Stimulated activated CD8-positive, alpha-beta memory T cell treated with anti-CD3 and anti-CD28 coated beads, Interleukin-15, amount 100 ng/mL, for 4 hours (primary cell): ENCODE measurements around the gene PARVA.

Experiments
- DNase-seq, 2 donors: peaks; one replicate each; pipeline ENCODE4 v3.0.0-alpha.2; 2020; ENCODE audit warnings: low read depth in 2 of 2

The PARVA gene

DNA sequence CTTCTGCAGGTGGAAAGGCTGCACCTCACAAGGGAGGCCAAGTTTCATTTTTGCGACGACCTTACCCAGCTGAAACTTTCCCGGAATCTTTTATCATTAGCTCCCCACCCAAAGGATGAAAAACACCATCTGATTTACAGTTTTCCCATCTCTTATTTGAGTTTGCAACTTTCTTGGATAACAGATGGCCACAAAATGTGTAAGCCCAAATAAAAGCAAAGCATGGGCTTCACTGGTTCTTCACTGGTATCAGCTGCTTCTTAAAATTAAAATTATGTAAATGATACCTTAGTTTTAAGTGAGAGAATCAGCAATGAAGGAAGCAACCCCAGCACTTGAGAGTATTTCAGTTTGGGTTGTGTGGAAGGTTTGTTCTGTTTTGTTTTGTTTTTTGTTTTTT lies 55.8 kb downstream of the PARVA start:
- DNase-seq, result no peak

GRCh38 chr11:12433571-12434324 lies 56.4 kb downstream of the PARVA start:
- no peak for DNase-seq

DNA sequence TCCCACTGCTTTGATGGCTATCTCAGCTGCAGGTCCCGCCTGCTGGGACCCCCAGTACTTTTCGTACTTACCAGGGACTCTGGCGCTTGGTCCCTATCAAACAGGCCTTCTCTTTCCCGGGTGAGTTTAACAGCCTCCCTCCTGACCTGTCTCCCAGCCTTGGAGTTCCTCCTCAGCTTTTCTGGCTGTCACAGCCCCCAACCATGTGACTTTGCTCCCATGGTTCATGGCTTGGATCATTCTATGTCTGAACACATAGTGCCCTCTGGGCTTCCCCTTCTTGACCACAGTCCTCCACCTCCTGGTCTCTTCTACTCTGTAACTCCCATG lies 56.9 kb downstream of the PARVA start:
- DNase-seq, result no peak

DNA sequence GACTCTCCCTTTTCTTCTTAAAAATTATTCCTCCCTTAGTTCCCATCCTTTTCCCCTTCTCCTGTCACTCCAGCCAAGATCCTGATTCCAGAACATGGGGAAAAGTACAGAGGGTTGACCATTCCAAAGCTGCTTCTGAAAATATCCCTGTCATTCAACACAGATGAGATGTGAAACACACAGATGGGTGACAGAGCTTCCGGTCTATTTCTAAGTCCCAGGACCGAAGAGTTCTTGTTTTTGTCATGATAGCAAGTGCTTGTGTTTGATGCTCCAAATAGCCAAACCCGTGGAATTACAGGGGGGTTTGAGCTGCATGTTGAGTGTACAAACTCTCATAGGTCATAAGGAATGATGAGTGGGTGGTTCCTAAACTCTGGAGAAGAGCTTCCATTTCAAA lies 57.9 kb downstream of the PARVA start:
- DNase-seq, result no peak

DNA sequence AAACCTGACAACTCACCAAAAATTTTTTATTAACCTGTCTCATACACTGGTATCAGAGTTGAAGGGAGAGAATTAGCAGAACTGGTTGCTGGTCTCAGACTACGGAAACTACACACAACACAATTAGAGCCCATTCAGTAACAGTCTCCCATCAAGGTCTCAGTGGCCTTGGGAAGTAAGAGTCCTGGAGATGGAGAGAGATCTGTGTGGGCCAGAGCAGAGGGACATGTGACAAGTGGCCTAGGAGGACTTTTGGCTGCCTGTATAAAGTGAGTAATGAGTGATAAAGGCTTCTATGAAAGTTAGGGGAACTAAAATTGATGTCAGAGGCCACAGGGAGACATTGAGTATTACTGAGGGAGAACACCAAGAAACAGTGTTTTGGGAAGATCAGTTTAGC lies 58.9 kb downstream of the PARVA start:
- DNase-seq, result no peak

GRCh38 chr11:12438291-12438690 lies 60.9 kb downstream of the PARVA start:
- DNase-seq, result no peak

DNA sequence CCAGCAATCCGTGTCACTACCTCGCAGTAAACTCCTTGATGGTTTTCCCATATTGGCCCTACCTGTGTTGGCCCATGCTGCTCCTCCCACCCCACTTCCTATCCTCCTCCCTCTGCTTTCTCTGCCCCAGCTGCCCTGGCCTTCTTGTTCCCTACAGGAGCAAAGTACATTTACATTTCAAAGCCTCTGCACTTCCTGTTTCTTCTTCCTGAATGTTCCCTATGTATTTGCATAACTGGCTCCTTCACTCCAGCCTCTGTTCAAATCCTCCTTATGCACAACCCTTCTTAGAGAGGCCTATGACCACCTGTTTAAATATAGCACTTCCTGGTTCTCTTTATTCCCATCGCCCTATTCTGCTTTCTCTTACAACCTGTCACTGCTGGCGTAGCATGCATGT lies 62.2 kb downstream of the PARVA start:
- no peak for DNase-seq

GRCh38 chr11:12440565-12440964 lies 63.2 kb downstream of the PARVA start:
- no peak for DNase-seq

DNA sequence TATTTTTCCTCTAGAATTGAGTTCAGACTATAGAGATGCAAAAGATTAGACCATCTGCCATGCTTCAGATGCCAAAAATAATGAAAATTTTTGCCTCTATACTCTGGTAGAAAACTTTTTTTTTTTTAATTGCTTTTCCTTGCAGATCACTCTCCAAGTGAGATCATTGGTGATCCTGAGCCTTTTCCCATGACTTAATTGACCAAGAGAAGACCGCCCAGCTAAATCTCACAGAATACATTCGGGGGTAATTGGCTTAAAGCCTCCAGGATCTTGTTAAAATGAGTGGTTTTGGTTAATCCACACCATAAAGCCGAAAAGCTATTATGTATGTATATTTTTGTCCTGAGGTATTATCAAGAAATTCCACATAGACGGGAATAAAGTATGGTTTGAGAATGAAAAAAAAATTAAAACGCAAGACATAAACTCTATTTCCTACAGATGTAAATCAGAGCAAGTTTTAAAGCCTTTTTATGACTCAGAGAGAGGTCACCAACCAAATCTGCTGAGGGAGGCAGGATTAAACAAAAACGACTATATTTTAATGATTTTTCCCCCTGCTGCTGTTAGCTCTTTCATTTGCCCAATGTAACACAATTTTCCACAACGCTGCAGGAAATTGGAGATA lies 64.0 kb downstream of the PARVA start:
- DNase-seq, result no peak

DNA sequence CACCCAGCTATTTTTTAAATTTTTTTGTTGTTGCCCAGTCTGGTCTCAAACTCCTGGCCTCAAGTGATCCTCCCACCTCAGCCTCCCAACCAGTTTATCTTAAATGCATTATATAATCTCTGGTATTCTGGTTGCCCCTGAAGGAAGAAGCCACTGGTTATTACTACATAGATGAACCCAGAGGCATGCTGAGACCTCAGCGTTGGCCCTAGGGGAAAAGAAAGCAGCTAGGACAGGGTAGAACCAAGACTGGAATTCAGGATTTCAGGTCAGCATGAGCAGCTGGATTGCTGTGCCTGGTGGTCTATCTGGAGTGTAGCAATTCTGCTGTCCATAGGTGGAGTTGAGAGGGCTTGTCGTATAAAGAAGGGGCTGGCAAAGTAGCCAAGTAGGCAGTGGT lies 67.2 kb downstream of the PARVA start:
- no peak for DNase-seq

GRCh38 chr11:12445001-12445400 lies 67.6 kb downstream of the PARVA start:
- no peak for DNase-seq

GRCh38 chr11:12446863-12447262 lies 69.5 kb downstream of the PARVA start:
- no peak for DNase-seq

GRCh38 chr11:12448131-12448939 lies 71.0 kb downstream of the PARVA start:
- no peak for DNase-seq

GRCh38 chr11:12449961-12450715 lies 72.8 kb downstream of the PARVA start:
- no peak for DNase-seq

GRCh38 chr11:12451179-12451814 lies 73.9 kb downstream of the PARVA start:
- DNase-seq, result no peak

- no peak for DNase-seq
Observed at GRCh38 chr11:12453243-12453642, 75.9 kb downstream of the PARVA start.

GRCh38 chr11:12454782-12455181 lies 77.4 kb downstream of the PARVA start:
- no peak for DNase-seq

GRCh38 chr11:12455938-12456337 lies 78.6 kb downstream of the PARVA start:
- DNase-seq, result no peak

GRCh38 chr11:12456651-12457579 lies 79.5 kb downstream of the PARVA start:
- DNase-seq, result no peak

DNA sequence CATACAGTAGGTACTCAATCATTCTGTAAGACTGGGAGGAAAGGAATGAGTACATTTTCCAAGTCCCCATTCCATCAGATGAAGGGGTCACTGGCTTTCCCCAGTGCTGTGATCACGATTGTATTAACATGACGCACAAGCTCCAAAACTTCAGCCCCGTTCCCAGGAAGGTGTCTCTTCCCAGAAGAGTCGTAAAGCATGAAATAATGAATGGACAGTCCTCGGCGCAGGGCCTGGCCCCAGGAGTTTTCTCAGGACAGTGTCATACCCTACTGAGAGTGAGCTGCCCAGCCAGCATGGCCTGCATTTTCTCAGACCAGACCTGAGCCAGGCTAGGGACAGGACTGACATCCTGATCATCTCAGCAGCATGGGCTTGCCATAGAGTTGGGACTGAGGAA lies 80.7 kb downstream of the PARVA start:
- DNase-seq, result no peak

DNA sequence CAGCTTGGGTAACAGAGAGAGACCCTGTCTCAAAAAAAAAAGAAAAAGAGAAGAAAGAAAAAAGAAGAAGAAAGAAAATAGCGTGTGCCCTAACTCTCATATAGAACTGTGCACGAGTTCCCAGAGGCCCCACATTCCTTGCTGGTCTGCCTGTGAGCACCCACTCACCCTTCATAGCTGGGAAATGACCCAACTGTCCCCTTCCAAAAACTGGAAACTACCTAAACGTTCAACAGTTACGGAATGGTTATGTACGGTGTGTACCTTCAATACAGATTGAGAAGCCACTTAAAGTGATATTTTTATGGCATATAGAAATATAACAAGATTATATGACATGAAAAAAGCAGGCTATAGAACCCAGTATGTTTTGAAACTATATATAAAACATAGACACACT lies 82.0 kb downstream of the PARVA start:
- no peak for DNase-seq
